ENCODE measurements around the gene EXT2. TPM values are rescaled to one million over a fixed set of nuclear protein-coding genes. Genes with fewer than 3 reads are reported as not detected.

The EXT2 gene
- total and polyA plus RNA-seq, 2 of the 13 experiments (the other 11 are each of a cell fraction or from before 2014, with no cell fraction given), result 61.5 to 68.7 TPM

- H3K9ac ChIP-seq (ENCODE audit: insufficient read depth, low read depth, low read length), result no peak overlapping the region
- peaks cover 7% of the 10 kb centered on the region; the same call in 1 of the 2 replicates for H3K4me1 ChIP-seq (ENCODE audit: insufficient read depth, low read length)
- ChIA-PET CTCF (ENCODE audit: low intra/inter-chr PET ratio, low total read pairs) (interaction anchor here (1.2 to 1.7 kb wide), 4 partner anchors 41 to 253 kb away, joined by 3 to 11 read pairs (median 4); no protein-coding TSS in a partner anchor), POLR2A (no interaction called here)
- 0 out of 2 replicates have a peak, but pooled peaks cover 7% of the 10 kb centered on the region for H3K9me3 ChIP-seq (ENCODE audit: low read length)
- no peaks in the 10 kb centered on the region for H3K79me2 ChIP-seq (ENCODE audit: insufficient read depth, low read length)
- ATAC-seq, result peak; percentile 64
- no peak overlapping the region for H2AFZ ChIP-seq (ENCODE audit: low read length)
- DNase-seq (ENCODE audit: low spot score), result no peak
- no TSS peak for BruUV-seq (replicated peaks)
- H3K4me3 ChIP-seq (replicated peaks in 1 of 3; ENCODE audit: insufficient read depth in 1 of 3, low read depth in 2 of 3, low read length in 3 of 3), result no peak overlapping the region
- H3K27ac ChIP-seq (ENCODE audit: extremely low read length, insufficient read depth, low read length), result no peak overlapping the region
- H3K4me2 ChIP-seq (ENCODE audit: low read depth, low read length), result no peak overlapping the region
- WGBS (ENCODE audit: low lambda C conversion rate), result 0% methylated on average over 2 of the region's 2 CpGs
- TF ChIP-seq GLI4 (CRISPR knock-in tag; IDR thresholded peaks at IDR 0.05; ENCODE audit: borderline replicate concordance) (no peak), ZNF441 (CRISPR knock-in tag; IDR thresholded peaks at IDR 0.05; ENCODE audit: borderline replicate concordance) (no peak), GTF2F1 (IDR thresholded peaks at IDR 0.05; ENCODE audit: low read length) (no peak)
- TF ChIP-seq, protein P1, sequence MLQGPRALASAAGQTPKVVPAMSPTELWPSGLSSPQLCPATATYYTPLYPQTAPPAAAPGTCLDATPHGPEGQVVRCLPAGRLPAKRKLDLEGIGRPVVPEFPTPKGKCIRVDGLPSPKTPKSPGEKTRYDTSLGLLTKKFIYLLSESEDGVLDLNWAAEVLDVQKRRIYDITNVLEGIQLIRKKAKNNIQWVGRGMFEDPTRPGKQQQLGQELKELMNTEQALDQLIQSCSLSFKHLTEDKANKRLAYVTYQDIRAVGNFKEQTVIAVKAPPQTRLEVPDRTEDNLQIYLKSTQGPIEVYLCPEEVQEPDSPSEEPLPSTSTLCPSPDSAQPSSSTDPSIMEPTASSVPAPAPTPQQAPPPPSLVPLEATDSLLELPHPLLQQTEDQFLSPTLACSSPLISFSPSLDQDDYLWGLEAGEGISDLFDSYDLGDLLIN (CRISPR knock-in tag; IDR thresholded peaks at IDR 0.05; ENCODE audit: borderline replicate concordance), result no peak
- no peak for FAIRE-seq
- peaks cover 2 to 4% of the 10 kb centered on the region in 2 experiments; a peak in 3 of 5 replicates for H3K27me3 ChIP-seq (ENCODE audit: control insufficient read depth in 1 of 2, insufficient read depth in 2 of 2, low read length in 2 of 2)
- intact Hi-C loops (cut with micrococcal nuclease; ENCODE audit: unreplicated experiment), result loop anchor here (1.0 to 5.0 kb wide), 3 partner anchors 177 to 253 kb away; no protein-coding TSS in a partner anchor
- in situ Hi-C loops (cut with HindIII; ENCODE audit: extremely low pct_ligation_motif_present, low pct_unique_long_range_greater_than_20kb), result loop anchor here (25.0 kb wide), 1 partner anchor 252 kb away; no protein-coding TSS in a partner anchor
- no peaks in the 10 kb centered on the region for H3K36me3 ChIP-seq (replicated peaks in 1 of 2; ENCODE audit: control insufficient read depth in 1 of 2, insufficient read depth in 2 of 2, low read length in 2 of 2)
- no peaks in the 10 kb centered on the region for H4K20me1 ChIP-seq (ENCODE audit: insufficient read depth, low read length)
Observed at GRCh38 chr11:44285756-44286155, 190.3 kb downstream of the EXT2 start.

DNA sequence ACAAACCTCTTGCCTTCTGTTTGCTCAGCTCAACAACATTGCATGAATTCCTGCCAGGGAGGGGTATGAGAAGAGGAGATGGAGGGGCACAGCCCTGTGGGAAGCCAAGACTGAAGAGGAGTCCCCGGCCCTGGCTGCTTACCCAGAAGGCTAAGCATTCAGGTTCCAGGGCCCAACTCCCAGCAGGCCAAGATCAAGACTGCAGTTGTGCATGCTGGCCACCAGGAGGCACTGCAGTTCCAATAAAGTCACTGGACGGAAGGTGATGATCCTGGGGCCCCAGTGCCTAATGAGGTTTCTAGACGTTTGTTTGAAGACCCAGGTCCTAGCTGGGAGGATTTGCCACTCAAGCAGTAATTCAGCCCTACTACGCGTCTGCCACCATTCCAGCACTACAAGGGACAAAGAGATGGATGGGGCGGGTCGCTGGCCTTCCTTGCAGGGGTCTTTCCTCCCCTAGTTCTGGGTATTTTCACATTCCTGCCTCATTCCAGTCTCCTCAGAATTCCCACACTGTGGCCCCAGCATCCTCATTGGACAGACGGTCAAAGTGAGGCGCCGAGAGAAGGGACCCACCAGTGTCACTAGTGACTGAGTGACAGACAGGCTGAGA lies 190.9 kb downstream of the EXT2 start:
- Histone ChIP-seq H4K20me1 (ENCODE audit: insufficient read depth, low read length) (no peaks in the 10 kb centered on the region), H3K4me3 (replicated peaks in 1 of 3; ENCODE audit: insufficient read depth in 1 of 3, low read depth in 2 of 3, low read length in 3 of 3) (no peak overlapping the region), H3K4me2 (ENCODE audit: low read depth, low read length) (peak overlapping the region; percentile 29; the same call in 1 of the 2 replicates), H2AFZ (ENCODE audit: low read length) (no peak overlapping the region), H3K36me3 (replicated peaks in 1 of 2; ENCODE audit: control insufficient read depth in 1 of 2, insufficient read depth in 2 of 2, low read length in 2 of 2) (no peaks in the 10 kb centered on the region), H3K79me2 (ENCODE audit: insufficient read depth, low read length) (no peaks in the 10 kb centered on the region), H3K27ac (ENCODE audit: extremely low read length, insufficient read depth, low read length) (no peak overlapping the region), H3K4me1 (ENCODE audit: insufficient read depth, low read length) (peaks cover 7% of the 10 kb centered on the region; the same call in 1 of the 2 replicates), H3K27me3 (ENCODE audit: control insufficient read depth in 1 of 2, insufficient read depth in 2 of 2, low read length in 2 of 2) (peaks cover 2 to 4% of the 10 kb centered on the region in 2 experiments; a peak in 3 of 5 replicates), H3K9me3 (ENCODE audit: low read length) (0 out of 2 replicates have a peak, but pooled peaks cover 7% of the 10 kb centered on the region), H3K9ac (ENCODE audit: insufficient read depth, low read depth, low read length) (no peak overlapping the region)
- ATAC-seq (peak; percentile 84), DNase-seq (ENCODE audit: low spot score) (peak; percentile 35), FAIRE-seq (peak; percentile 84)
- ChIA-PET POLR2A (no interaction called here), CTCF (ENCODE audit: low intra/inter-chr PET ratio, low total read pairs) (interaction anchor here (1.0 to 1.7 kb wide), 5 partner anchors 41 to 252 kb away, joined by 3 to 11 read pairs (median 3); no protein-coding TSS in a partner anchor)
- in situ Hi-C loops (cut with HindIII; ENCODE audit: extremely low pct_ligation_motif_present, low pct_unique_long_range_greater_than_20kb) (loop anchor here (25.0 kb wide), 1 partner anchor 251 kb away; no protein-coding TSS in a partner anchor), intact Hi-C loops (cut with micrococcal nuclease; ENCODE audit: unreplicated experiment) (loop anchor here (1.0 to 5.0 kb wide), 3 partner anchors 176 to 252 kb away; no protein-coding TSS in a partner anchor)
- no TSS peak for BruUV-seq (replicated peaks)
- WGBS (ENCODE audit: low lambda C conversion rate), result 69% methylated on average over 8 of the region's 10 CpGs
- TF ChIP-seq RAD21 (CRISPR knock-in tag; IDR thresholded peaks at IDR 0.05) (peak; percentile 80), TOE1 (CRISPR knock-in tag; IDR thresholded peaks at IDR 0.05) (no peak), ZBTB37 (CRISPR knock-in tag; IDR thresholded peaks at IDR 0.05) (no peak), FOXA3 (CRISPR knock-in tag; IDR thresholded peaks at IDR 0.05) (no peak), PITX1 (CRISPR knock-in tag; IDR thresholded peaks at IDR 0.05) (0 out of 2 replicates have a peak, but pooled peaks have one; percentile 50), STAG1 (CRISPR knock-in tag; IDR thresholded peaks at IDR 0.05) (peak; percentile 90), ZNF136 (CRISPR knock-in tag; IDR thresholded peaks at IDR 0.05; ENCODE audit: low read depth) (no peak), ZNF446 (CRISPR knock-in tag; IDR thresholded peaks at IDR 0.05) (no peak), ZNF850 (CRISPR knock-in tag; conservative IDR thresholded peaks at IDR 0.05) (no peak), ZFP90 (CRISPR knock-in tag; IDR thresholded peaks at IDR 0.05; ENCODE audit: borderline replicate concordance) (no peak), LBX2 (CRISPR knock-in tag; IDR thresholded peaks at IDR 0.05; ENCODE audit: borderline replicate concordance) (no peak)
